DLD1 (cell line): ENCODE results near the gene ESM1.

Experiments
- in situ Hi-C: cut with HindIII; loops from 2 replicates; pipeline ENCODE4 v1.10.0; 2017; ENCODE audit warnings: low sequenced_read_pairs

ESM1 gene

DNA sequence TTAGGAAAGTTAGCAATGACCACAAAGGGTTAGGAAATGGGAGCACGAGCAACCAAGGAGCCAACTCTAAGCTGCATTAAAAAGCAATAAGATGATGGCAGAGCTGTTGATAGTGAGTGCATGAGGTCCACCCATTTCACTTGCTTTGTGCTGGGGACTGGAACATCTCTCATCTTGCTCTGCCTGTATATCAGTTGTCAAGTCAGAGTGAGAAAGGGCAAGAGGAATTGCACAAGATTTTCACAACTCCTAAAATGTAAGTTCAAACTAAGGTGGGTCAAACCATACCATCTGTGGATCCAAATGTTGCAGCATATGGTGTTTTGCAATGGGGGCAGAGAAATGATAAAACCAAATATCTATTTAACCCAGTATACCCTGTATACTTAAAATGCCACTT lies 2.8 kb upstream of the ESM1 start:
- in situ Hi-C loops: no loop called here

DNA sequence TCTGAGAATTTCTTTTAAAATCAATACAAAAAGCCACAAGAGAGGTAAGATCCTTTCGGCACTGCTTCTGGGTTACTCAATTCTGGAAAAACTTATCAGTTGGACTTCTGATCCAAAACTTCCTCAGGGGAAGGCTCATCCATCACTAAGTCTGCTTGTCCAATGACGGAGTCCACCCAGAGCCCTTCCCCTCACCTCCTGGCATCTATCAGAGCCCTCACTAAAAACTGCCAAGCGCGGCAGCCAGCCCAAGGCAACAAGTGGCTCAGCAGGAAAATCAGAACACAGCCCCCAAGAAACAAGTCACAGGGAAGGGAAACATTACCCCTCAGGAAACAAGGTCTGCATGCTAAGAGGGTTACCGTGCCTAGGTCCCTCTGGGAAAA lies 869 bp upstream of the ESM1 start:
- in situ Hi-C loops: no loop called here

DNA sequence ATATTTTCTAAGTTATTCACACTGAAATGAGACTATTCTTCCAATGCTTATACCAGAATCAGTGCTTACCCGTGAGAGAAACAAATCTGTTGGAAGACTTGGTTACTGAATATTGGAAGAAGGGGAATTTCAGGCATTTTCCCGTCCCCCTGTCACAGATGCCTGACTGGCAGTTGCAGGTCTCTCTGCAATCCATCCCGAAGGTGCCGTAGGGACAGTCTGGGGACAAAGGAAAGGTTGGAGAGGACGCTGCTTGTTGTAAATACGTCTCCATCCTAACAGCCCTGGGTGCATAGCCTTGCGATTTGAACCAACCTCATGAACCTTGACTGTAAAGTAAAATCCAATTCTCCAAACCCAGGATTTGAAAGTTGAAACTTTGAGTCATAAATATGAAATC lies 3.5 kb downstream of the ESM1 start:
- in situ Hi-C loops: no loop called here

DNA sequence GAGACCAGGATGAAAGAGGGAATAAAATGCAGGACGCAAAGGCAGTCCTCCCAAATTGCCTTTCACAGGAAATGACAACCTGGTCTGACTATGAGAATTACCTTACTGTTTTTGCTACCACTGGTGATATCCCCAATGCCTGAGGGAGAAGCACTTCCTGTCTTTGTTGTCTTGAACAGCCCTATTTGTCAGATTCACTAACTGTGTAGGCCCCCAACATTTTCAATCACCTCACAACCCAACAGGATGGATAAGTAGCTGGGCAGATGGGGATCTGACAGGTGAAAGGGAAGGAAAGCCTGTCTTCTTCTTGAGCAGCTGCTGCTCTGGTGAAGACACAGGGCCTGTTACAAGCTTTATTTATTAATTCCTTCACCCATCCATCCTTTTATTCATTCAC lies 9.7 kb downstream of the ESM1 start:
- in situ Hi-C loops: no loop called here

DNA sequence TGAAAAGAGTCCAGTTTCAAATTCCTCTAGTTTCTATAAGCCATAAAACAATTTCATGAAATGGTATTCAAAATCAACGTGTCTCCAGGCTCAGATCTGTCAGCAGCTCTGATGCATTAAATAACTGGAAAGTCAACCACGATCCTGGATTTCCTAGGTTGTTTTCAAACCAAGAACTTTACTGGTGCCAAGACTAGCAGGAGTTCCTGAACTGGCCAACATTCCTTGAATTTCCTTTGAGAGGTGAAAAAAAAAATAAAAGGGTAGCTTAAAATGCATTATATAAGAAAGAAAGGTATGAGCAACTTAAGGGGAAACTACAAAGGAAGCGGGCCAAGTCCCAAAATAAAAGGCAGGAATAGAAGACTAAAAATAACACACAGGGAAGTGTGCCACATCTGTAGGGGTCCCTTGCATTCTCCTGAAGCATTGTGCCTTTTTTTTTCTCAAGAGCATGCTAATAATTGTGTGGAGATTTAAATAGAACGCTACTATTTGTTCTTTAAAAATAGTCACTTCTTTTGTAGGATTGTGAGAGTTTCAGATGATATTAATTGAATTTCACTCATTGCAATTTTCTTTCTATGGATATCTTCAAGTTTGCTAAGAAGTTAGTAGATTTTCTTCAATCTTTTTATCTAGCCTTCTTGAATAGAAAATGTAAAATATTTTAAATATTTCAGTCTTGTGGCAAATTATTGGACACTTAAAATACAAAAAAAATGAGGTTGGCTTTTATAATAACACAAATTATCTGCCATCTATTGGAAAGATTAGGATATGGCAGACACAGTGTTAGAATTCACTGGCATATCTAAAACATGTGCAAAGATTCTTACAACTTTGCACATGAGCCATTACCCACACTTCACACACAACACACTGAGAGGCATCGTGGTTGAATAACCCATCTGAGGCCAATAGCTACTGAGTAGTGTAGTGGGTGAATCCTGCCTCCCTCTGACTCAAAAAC lies 15.3 kb downstream of the ESM1 start:
- in situ Hi-C loops: no loop called here

DNA sequence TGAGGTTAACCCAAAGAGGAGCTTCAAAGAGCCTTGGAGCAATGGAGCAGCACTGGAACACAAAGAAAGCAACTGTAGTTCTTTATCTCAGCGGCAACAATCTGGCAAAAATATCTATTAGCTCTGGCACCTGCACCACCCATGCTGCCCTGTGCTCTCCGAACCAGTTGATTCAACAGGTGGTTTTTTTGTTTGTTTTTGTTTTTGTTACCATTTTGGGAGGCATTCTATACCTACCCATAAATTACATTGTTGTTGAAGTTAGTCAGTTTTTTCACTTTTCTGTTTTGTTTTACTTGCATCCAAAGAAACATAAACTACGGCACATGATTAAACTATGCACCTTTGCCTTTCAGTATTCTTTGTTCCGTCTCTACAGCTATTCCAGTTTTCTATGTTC lies 16.2 kb downstream of the ESM1 start:
- in situ Hi-C loops: no loop called here

DNA sequence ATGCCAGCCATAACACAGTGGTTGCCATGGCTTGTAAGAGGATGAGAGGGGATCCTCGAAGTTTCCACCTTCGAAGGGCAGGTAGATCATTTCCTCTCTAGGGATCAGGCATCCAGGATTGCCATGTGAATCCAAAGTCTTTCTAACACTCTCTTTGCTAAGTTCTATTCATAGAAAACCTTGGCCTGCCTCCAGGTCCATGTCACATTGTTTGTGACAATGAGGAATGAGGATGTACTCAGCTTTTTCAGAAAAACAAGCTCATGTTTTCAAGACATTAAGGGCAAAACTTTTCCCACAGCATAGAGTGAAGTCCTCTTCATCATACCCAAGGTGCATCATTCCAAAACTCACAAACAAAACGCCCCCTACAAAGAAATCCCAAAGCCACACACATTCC lies 19.6 kb downstream of the ESM1 start:
- in situ Hi-C loops: no loop called here

DNA sequence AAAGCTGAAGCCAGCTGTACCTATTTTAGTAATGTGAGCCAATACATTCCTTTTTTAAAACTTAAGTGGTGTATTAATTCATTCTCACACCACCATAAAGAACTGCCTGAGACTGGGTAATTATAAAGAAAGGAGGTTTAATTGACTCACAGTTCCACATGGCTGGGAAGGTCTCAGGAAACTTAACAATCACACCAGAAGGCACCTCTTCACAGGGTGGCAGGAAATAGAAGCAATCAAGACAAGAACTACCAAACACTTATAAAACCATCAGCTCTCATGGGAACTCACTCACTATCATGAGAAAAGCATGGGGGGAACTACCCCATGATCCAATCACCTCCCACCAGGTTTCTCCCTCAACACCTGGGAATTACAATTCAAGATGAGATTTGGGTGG lies 21.0 kb downstream of the ESM1 start:
- in situ Hi-C loops: no loop called here

DNA sequence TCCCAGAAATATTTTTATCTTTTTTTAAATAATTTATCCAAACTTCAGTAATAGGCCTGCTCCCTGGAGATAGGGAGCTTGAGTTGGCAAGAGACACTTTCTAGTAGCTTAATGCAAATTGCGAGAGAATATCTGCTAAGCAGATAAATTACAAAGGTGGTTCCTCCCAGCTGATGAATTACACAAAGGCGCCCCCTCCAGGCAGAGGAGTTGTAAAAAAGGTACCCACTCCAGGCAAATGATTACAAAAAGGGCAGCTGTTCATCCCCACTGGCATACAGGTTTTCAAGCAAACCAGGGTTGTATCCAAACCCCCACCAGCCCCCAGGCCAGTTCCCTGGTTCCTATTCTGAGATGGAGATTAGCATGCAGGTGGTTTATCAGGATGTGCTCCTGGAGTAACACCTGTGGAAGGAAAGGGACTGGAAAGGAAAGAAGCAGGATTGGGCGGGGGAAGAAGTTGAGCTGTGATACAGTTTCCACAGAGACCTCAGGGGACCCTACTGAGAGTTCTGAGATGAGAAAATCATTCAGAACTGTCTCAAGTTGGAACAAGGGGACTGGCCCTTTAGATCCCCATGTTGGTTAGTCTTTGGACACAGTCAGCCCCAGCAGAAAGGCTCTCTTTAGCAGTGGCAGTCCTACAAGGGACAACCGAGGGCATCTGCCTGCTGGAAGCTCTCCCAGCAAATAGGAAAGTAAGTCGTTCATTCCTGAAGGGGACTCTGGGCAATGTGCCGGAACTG lies 25.5 kb downstream of the ESM1 start:
- in situ Hi-C loops: no loop called here

DNA sequence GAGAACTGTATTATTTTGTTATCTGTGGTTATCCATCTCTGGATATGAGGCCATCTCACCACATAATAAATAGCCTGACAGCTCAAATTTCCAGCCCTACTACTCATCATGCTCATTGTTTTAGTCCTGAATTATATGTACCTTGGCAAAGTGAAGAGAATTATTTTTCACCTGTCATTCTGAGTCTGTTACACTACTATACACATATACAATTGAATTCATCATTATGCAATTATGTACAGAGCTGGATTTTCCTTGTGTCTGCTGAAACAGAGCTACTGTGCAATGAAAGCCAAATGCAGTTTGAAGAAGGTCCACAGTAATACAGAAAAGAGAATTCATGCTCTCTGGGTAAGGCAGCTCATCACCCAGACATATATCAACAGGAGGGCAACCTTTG lies 28.5 kb downstream of the ESM1 start:
- in situ Hi-C loops: no loop called here

DNA sequence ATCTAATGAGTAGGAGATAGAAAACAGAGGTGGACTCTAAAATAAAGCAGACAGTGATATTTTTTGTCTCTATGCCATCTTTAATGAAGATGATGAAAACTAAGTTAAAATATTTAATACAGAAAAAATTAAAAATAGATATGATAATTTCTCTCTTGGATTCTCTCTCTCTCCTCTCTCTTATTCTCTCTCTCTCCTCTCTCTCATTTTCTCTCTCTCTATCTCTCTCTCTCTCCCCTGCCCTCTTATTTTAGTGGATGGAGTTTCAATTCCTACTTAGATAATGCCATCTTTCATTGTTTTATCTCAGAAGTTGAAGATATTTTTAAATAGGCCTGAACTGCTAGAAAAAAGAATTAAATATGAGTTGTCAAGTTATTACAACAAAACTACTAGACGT lies 38.2 kb downstream of the ESM1 start:
- in situ Hi-C loops: no loop called here

DNA sequence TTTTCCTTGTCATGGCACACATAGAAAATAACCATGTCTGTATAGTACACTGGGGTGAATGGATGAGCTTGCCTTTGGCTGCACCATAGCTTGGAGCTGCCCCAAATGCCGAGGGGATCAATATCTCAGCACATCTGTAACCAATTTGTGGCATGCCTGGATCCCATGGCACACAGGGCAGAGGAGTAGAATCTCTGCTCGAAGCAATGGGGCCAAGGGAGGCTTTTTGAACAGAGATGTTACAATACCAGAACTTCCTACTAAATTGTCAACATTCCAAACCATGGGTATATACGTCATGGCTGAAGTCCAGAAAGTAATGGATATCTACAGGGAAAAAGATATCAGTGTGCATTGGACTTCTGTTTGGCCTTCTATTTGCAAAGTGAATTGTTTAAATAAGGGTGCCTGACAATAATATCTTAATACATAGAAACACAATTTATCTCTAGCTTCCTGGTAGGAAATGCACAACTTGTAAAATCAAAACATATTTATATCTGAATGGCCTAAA lies 39.0 kb downstream of the ESM1 start:
- in situ Hi-C loops: no loop called here

DNA sequence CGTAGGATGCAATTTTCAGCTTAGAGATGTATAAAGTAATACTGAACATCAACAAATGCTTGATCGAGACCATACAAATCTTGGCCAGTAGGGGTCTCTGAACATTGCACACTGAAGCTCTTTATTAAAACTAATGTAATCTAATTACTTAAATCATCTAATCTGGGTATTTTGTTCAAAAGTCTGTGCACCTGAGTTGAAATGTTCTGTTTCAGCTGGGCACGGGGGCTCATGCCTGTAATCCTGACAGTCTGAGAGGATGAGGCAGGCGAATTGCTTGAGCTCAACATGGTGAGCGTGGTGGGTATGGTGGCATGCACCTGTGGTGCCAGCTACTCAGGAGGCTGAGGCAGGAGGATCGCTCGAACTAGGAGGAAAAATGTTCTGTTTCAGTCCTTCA lies 41.0 kb downstream of the ESM1 start:
- in situ Hi-C loops: no loop called here

DNA sequence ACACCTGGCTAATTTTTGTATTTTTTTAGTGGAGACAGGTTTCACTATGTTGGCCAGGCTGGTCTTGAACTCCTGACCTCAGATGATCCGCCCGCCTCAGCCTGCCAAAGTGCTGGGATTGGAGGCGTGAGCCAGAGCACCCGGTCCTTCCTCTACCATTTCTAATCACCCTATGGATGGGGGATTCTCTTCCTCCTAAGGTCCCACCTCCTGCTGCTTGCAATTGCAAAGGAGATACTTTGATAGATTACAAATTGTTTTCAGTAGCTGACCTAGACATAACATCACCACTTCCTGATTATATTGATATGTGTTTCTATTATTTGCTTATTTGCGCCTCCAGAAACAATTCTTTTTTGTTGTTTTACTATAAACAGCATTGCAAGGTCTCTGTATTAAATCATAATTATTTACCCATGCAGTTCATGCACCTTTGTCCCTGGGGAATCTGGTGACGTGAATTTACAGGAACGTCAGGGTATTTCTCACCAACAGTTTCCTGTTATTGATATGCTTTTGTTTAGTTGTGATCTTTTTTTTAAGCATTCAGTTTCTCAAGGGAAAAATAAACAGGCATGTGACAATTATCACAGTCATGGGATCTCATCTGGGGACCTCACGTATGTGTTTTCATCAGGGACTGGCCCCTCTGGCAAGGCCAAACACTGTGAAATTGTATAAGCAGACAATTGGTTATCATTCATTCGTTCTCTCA lies 43.2 kb downstream of the ESM1 start:
- in situ Hi-C loops: no loop called here

DNA sequence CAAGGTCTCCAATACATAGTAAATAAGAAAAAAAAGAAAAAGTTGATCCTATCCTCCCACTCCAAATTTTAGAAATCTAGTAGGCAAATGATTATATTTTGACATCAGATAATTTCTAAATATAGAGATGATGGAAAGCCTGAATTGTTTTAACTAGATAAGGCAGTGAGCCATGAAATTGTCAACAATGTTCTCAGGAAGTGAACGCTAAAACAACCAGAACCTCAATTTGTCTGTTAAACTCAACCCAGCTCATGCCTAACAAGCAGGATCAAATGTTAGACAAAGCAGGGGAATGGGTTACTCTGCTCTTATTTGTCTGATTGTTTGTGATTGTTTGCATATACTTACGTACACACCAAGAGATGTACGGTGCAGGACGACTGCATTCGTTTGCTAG lies 49.2 kb downstream of the ESM1 start:
- in situ Hi-C loops: no loop called here

DNA sequence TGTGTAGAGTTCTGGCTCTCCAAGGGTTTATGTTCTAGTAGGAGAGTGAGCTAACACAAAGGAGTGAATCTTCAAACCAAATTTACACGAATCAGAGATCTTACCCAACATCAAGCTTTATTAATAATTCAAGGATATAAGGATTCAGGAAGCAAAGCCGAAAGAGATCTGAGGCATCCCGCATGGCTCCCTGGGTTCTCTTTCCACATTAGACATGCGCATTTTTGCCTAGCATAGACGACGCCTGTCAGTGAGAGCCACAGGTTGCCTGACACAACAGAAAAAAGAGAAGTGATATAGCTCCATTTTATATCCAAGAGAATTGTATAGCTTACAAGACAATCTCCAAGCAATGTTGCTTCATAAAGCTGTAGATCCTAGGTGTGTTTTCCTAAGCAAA lies 52.6 kb downstream of the ESM1 start:
- in situ Hi-C loops: no loop called here

DNA sequence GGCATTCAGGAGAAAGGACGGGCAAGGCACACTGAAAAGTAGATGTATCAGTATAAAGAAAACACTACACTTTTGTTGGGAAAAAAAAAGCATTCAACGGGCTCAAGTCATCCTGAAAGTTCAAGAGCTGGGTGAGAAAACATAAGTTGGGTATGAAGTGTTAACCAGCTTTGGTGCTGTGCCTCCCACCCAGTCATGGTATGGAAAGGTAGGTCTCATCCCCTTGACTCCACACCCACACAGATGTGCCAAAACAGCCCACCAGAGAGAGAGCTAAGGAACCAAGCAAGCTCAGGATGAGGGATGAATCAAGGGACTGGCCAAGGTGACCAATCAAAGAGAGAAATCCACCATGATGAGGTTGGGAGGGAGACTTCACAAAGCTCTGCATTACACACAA lies 54.7 kb downstream of the ESM1 start:
- in situ Hi-C loops: no loop called here
